CD4-positive, alpha-beta T cell treated with Interleukin-6 at 100 ng/mL for 8 hours (primary cell): ENCODE measurements around the gene EFCAB8.

Experiments used
- DNase-seq: peaks from one replicate; pipeline ENCODE4 v3.0.0-alpha.2; 2020; ENCODE audit warnings: mixed read lengths, low spot score

Gene EFCAB8

GRCh38 chr20:33007376-33008335 lies 148.9 kb downstream of the EFCAB8 start, which contains the start of gene BPIFB2:
Gene BPIFB2, plus strand, starts transcription at chr20:33007704. Its CDS starts 871 bp downstream, at chr20:33008575.
- no peak for DNase-seq

- DNase-seq, result no peak
These were observed 149.9 kb downstream of the EFCAB8 start for GRCh38 chr20:33008336-33009213.

GRCh38 chr20:33009214-33010132 lies 150.8 kb downstream of the EFCAB8 start:
- DNase-seq, result no peak

- DNase-seq, result no peak
These were observed 151.4 kb downstream of the EFCAB8 start for GRCh38 chr20:33010133-33010504.

GRCh38 chr20:33010674-33011449 lies 152.1 kb downstream of the EFCAB8 start:
- no peak for DNase-seq
